ENCODE measurements around the gene TXNIP.
A peak's percentile ranks its signal among the peaks of the same experiment; 100 is the strongest.
"Not testable (repeated sequence)": the region's sequence is repeated elsewhere in the genome, so short reads cannot be mapped to it uniquely, and the experiment has no call there.

Gene TXNIP, protein sequence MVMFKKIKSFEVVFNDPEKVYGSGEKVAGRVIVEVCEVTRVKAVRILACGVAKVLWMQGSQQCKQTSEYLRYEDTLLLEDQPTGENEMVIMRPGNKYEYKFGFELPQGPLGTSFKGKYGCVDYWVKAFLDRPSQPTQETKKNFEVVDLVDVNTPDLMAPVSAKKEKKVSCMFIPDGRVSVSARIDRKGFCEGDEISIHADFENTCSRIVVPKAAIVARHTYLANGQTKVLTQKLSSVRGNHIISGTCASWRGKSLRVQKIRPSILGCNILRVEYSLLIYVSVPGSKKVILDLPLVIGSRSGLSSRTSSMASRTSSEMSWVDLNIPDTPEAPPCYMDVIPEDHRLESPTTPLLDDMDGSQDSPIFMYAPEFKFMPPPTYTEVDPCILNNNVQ

DNA sequence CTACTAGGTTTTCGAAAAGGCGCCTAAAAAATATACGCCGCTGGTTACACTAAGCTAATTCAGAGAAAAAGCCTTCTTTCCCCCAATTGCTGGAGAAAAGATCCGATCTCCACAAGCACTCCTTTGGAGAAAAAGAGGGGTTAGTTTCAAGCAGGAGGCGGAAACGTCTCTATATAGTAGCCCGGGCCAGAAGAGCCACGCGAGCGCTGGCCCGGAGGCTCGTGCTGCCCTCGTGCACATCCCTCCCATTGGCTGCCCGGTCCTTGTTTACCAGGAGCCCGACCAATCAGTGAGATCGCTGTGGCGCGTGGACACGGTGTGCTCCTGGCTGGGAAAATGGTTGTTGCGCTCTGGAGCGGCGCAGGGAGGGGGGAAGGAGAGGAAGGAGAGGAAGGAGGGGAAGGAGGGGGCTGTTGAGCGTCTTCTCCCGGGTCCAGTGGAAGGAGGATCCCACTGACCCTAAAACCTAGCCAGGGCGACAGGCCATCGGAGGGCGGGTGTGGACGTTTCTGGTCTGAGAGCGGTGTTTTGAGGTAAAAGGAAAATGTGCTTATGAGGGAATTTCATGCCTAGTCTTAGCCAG, at the start of gene TXNIP:
TSS of gene TXNIP (minus strand) at position 147 of the 583 bp plus-strand sequence. CDS start 313 bp downstream, outside the sequence.
- peak; percentile 98 for DNase-seq

DNA sequence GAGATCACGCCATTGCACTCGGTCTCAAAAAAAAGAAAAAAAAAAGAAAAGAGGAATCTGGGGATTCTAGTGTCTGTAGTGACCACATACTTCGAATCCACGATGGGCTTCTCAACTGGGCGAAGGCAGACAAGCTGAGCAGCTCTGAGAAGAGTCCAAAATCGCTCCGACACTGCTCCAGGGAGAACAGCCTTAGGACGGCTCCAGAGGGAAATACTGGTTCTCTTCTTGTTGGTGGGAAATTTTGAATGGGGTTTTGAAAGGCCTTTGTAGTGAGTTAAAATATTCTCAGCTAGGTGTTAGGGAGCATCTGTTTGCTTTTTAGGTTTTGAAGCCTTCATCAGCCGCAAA, 43.4 kb upstream of the TXNIP start:
- peak; percentile 20 for DNase-seq

DNA sequence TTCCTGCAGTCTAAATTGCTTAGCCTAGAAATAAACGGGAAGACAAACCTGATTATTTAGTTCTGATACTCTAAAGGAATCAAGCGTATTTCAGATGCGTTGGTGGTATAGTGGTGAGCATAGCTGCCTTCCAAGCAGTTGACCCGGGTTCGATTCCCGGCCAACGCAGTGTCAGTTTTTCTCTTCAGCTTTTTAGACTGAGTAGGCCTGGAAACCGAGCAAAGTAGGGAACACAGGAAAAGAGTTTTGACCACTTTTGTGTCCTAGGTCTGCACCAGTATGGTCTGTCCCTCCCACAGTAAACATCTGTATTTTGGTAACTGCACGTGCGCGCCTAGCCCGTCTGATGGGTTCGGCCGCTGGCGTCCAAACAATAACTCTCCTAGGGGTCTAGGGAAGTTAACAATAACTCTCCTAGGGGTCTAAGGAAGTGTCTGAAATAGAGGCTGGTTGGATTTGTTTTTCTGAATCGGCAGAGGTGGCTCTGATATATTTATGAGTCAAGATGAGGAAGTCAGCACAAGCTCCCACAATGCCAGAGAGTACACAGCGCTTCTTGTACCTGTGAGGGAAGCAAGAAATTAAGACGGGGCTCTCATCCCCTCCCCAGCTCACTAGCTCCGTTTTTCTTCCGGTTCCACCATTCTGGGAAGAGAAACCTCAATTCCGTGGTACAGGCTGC, 40.7 kb upstream of the TXNIP start:
- DNase-seq = peak; percentile 99

DNA sequence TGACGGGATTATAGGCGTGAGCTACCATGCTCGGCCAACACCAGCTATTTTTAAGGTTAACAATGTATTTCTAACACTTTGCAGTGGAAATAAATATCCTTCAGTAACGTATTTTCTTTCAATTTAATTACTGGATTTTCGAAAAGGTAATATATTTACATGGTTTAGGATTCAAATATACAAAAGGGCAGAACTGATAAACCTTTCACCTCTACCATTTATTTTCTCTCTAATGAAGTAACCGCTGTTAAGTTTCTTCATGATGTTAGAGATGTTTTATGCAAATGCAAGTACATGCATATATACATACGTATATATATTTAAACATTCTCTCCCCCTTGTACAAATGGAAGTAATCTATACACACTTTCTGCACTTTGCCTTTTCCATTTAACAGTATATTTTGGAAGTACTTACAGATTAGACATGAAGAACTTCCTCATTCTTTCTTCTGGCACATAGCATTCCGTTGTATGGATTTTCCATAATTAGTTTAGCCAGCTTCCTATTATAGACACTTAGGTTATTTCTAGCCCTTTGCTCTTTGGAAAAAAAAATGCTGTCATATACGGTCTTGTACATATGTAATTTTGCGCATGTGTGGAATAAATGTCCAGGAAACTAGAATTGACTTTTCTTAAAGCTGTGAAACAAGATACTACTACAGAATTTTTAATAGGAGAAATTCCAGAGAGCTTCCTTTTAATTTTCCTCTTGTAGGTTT, 40.0 kb upstream of the TXNIP start:
- DNase-seq = no peak

DNA sequence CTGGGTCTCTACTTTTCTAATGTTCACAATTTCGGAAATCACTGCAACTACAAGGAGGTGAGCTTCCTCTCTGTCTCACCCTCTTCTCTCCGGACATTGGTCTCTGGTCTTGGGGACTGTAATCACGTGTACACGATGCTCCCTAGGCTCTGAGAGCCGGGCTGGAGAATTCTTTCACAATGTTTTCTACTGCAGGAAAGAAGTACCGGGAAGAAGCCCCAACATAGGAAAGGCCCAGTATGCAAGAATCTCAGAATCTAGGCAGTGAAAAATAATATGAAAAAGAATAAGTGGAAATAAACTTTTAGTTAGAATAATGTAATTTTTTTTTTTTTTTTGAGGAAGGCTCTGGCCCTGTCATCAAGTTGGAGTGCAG, 38.7 kb upstream of the TXNIP start:
- DNase-seq = no peak

DNA sequence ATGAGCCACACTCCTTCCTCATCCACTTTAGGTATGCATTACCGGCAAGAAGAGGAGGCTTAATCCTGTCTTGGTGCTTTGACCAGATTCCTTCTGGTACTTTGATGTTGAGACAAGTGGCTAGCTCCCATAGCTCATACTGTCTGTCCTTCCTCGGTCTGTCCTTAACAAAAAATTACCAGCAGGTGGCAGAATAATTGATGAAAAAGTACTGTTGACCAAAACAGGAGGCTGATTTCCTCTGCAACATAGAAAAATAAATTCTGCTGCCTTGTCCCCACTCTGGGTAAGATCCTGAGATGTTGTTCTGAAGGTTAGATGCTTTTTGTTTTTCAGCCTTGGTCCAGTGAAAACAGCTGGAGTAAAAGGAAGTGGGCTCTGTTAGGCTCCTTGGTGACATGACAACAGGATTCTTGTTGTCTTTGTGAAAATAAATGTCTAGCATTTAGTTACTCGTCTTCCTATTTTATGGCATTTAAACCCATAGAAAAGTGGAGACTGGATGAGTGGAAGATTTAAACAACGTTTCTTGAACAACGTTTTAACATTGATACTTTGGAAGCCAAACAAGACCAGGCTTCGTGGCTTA, 36.3 kb upstream of the TXNIP start:
- DNase-seq = peak; percentile 56

DNA sequence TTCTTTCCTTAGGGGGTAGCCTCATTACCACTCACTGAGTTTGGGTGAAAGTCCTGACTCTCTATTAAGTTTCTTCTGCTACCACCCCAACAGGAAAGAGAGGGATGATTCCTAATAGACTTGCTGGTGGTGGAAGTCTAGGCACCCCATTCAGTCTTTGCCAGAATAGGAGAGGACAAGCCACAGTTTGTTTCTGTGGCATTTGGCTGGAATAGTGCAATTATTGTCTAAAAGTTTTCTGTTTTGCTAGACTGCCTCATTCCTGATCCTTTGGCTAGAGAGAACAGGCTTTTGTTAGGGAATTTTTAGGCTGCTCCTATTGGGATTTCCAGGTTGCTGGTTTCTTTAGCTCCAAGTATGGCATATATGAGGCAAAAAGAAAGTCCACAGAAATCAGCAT, 35.1 kb upstream of the TXNIP start:
- DNase-seq = no peak

DNA sequence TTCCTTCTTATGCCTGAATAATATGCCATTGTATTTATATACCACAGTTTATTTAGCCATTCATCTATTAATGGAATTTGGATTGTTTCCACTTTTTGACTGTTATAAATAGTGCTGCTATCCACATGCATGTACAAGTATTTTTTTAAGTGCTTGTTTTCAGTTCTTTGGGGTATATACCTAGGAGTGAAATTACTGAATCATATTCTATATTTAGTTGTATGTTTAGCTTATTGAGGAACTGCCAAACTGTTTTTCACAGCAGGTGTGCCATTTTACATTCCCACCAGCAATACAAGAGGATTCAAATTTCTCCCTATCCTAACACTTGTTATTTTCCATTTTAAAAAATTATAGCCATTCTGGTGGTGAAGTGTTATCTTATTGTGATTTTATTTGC, 32.7 kb upstream of the TXNIP start:
- no peak for DNase-seq

DNA sequence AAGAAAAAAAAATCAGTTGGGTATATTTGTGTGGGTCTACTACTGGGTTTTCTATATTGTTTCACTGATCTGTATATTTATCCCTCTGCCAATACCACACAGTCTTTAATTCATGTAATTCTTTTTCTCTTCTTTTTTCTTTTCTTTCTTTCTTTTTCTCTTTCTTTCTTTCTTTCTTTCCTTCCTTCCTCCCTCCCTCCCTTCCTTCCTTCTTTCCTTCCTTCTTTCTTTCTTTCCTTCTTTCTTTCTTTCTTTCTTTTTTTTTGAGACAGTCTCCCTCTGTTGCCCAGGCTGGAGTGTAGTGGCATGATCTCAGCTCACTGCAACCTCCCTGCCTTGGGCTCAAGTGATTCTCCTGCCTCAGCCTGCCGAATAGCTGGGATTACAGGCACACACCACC, 30.3 kb upstream of the TXNIP start:
- not testable (repeated sequence) for DNase-seq

DNA sequence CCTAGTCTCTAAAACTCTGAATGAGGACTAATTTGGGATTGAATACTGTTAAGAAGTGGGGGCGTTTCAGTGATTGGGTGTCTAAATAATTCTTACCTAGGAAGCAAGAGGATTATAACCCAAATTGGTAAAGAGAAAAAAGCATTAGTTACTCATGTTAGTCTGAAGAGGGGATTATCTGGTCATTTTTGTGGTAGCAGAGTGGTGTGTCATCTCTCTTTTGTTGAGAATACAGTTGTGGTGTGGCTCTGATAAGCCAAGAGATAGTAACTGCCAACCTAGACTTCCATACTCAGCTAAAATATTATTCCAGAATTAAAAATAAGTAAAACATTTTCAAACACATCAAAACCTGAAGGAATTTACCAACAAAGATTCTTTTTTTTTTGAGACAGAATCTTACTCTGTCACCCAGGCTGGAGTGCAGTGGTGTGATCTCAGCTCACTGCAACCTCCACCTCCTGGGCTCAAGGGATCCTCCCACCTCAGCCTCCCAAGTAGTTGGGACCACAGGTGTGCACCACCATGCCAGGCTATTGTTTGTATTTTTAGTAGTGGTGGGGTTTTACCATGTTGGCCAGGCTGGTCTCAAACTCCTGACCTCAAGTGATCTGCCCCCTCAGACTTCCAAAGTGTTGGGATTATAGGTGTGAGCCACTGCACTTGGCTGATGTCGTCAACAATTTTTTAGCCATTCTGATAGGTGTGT, 29.6 kb upstream of the TXNIP start:
- not testable (repeated sequence) for DNase-seq

DNA sequence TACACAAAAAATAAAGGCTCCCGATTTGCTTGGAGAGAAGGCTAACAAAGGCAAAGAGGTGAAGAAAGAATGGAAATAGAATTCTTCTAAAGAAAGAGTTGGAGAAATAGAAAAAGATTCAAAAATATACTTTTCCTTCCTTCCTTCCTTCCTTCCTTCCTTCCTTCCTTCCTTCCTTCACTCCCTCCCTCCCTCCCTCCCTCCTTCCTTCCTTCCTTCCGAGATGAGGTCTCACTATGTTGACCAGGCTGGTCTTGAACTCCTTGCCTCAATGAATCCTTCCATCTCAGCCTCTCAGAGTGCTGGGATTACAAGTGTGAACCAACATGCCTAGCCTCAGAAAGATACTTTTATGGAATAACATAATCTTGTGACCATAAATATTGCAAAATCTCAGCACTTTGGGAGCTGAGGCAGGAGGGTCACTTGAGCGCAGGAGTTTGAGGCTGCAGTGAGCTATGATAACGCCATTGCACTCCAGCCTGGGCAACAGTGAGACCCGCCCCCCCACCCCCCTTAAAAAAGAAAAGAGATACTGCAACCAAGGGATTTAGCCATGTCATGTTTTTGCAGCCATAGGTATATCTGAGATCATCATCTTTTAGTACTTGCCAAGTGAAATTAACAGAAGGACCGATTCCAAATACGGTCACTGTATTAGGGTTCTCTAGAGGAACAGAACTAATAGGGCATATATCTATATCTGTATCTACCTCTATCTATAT, 26.2 kb upstream of the TXNIP start:
- DNase-seq = no peak

DNA sequence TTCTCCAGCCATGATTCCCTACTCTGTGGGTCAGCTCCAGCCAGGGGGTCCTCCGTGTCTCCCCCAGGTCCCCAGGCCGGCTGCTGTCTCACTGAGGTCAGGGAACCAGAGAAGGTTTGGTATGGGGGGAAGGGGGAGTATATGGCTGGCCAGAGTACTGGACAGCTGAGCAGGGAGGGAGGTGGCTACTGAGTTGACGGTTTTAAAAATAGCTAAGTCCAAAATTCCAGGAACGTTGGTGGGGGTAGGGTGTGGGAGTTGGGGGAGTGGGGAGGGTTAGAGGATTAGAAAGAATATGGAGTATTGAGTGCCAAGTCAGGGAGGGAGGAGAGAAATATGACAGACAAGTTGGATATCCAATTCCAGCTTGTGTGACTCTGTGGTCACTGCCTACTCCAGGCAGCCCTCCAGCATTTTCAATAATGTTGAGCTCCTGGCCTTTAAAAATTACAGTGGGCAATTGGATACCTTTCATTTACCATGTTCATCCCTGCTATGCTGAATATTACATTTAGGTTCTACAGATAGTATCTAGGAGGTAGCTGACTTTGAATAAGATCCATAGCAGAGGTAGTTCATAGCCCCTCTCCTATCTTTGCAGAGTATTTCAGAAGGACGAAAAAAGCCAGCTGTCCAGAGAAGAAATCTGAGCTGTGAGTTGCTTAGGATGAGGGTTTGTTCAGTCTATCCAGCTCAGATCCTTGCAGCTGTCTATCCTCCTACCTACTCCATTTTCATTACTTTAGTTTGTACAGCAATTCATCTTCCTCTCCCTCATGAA, 25.4 kb upstream of the TXNIP start, which contains the start of gene HJV:
TSS of gene HJV (minus strand) at position 114 of the 781 bp plus-strand sequence. CDS start 1,504 bp downstream, outside the sequence.
- no peak for DNase-seq

DNA sequence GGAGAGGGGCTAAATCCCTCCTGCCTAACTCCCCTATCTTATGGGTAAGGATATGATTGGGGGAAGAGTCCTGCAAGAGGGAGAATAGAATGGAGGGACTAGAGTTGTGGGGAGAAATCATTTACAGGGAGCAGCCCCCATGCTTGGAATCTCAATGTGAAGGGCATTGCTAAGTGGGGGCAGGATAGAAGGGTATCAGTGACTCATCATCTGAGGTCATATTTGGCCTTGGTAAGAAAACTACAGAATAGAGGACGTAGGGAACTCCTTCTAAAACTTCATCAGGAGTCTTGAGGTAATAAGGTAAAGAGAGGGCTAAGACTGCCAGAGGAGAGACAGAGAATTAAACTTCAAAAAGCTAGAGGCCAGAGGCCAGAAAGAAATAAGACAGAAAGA, 24.7 kb upstream of the TXNIP start:
- DNase-seq = no peak

DNA sequence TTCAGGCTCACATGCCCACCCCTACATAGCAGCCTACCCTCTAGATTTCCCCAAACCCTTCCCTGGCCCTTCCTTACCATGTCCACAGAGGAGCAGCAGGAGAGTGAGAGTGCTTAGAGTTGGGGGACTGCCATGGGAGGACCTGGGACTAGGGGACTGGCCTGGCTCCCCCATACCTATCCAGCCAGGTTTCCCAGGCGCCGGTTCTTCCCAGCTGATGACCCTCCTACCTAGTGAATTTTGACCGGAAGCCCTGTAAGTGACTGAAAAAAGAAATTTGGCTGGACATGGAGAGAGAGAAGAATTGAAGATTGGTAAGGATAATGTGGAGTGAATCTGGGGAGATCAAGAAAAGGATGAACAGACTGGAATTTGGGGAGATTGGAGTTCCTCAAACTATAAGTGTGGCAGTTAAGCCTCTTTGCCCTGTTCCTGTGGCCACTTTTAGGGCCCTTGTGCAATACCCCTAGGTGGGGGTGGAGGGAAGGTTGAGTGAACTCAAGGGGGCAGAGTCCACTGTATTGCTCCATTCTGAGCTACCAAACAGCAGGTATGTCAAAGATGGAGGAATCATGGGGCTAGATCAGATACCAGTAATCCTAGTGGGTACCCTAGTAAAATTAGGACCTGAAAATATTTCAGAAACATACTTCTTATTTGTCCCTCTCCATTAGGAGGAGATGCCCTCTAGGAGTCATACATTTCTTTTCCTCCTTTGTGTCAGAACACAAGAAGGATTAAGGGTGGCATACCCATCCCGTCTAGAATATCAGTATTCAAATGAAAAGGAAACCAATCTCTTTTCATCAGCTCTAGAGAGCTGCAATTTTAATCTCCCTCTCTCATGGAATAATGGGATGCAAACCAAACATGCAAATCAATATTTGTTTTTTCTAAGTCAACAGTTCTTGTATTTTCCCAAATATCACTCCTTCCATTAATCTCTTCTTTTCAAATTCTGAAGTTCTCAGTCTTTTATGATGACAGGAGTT, 24.0 kb upstream of the TXNIP start:
- no peak for DNase-seq

DNA sequence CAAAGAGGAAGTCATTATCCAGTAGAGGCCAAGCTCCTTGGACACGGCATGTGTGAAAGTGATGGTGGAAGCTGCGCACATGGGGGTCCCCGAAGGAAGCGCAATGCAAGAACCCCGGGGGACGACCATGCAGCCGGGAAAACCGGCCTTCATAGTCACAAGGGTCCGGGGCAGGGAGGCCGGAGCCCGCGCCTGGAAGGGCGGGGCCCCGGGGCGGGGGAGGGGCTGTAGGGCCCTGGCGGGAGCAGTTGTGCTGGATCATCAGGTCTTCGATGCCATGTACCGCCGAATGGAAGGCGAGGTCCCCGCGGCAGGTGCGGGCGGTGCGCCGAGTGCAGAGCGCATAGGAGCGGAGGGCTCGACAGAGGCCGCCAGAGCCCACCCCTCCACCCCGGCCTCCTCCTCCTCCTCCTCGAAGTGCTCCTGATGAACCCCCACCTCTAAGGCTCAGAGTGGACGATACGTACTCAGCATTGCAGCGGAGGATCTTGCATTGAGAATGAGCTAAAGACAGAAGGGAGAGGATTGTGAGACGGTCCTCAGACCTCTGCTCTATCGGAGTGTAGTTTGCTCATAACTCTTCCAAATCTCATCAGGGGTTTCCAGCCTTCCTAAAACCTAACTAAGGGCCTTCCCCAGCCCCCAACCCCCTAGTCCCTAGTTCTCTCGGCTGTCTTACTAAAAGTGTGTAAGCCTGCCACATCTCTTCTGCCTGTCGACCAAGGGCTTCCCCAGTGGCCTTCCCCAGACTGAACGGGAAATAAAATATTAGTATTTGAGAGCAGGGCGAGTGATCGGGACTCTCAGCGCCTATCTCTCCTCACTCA, 23.1 kb upstream of the TXNIP start:
- DNase-seq = peak; percentile 43

DNA sequence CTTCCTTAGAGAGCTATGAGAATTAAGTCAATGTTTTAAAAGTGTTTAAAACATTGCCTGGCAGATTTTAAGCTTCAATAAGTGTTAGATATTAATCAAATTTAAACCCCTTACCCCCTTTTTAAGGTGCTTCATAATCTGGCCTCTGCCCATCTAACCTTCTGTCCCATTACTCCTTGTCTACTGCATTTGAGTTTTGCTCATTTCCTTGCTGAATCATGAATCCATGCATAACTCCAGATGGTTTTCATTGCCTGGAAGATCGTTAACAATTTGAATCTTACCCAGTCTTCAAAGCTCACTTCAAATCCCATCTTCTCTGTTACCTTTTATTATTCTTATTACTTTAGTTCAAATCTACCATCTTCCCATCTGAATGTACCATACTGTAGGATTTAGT, 20.5 kb upstream of the TXNIP start:
- DNase-seq = no peak

DNA sequence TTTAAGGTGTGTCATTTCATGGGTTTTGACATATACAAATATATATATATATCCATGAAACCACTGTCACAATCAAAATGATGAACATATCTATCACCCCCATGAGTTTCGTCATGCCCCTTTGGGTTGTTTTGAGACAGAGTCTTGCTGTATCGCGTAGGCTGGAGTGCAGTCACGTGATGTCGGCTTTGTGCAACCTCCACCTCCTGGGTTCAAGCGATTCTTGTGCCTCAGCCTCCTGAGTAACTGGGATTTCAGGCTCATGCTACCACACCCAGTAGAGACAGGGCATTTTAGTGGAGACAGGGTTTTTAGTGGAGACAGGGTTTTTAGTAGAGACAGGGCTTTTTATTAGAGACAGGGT, 17.2 kb upstream of the TXNIP start:
- no peak for DNase-seq

DNA sequence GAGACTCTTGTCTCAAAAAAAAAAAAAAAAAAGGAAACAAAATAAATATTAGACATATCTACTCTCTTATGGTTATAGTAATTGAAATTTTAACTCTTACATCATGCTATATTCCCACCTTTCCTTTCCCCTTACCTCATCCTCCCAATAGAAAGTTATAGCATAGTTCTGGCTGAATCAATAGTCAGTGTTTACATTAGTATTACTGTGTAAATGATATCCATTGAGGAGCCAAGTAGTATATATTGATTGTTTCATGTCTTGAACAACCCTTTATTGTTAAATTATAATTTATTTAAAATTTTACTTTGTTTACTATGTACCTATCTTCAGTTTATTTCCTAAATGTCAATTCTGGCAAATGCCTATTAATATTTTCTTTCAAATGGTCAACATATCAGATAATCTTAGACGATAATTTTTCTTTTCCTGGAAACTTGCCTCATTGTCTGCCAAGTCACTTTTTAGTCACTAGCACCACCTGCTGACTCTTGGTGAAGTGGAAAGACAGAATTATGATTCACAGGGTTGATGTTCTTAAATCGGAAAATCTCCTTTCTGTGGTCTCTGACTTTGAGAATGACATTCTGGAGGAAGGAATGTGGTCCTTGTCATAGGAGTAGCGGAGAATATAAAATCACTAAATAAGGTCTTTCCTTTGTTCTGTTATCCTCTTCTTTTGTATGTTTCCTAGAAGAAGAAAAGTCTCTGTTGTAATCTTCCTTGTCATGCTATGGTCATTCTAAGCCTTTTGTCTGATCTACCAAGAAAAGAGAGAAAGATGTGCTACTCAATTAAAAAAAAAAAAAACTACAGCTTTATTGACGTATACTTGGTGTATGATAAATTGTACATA, 16.6 kb upstream of the TXNIP start:
- peak; percentile 86 for DNase-seq
